Daoy (cell line): ENCODE measurements around the gene ADAM15. TPM values are rescaled to one million over a fixed set of nuclear protein-coding genes. Genes with fewer than 3 reads are reported as not detected.
A peak's percentile ranks its signal among the peaks of the same experiment; 100 is the strongest.

Experiments
- DNase-seq: peaks from one replicate; pipeline ENCODE4 v3.0.0-alpha.2; 2015; ENCODE audit warnings: low read depth
- total RNA-seq: library from RNA; depleted of rRNA; stranded (reverse); fragments of >200 nt; shearing (Covaris generic); gene quantifications from 2 replicates; pipeline ENCODE4 v1.2.3, GENCODE V29; 2014

ADAM15 gene
- total RNA-seq, 1 experiment from 2014 or later = 46.2 TPM

DNA sequence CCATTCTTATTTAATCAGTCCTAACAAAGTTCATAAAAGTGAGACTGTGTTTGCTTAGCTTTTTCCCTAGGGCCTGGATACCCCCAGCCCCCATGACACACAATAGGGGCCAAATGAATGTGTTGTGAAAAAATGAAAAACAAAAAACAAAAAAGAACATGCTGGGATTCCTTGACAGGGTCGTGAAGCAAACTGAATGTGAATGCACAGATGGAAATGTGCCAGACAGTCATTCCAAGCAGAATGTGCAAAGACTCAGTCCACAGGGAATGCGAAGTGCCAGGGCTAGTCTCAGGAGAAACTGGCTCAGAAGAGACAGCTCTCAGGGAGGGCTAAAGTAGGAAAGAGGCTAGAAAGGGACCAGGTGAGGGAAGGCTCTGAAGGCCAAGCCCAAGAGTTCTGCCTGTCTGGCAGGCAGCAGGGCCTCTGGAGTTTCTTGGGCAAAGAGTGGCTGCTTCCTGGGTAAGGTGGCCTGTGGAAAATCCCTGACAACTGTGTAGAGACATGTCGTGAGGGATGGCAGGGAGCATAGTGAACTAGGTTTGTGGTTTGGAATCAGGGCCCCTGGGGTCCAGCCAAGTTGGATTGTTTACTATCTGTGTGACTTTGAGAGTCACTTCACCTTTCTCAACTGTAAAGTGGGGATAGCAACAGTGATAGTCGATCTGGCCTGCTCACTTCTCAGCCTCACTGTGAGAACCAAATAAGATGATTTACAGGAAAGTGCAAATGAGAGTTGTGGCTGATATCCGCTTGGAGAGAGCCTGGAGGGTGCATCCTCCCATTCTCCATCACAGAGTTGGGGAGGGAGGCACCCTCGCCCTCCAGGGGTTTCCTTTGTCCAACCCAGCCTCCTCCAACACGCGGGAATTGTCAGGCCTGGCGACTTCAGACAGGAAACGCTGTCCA is 1.2 kb upstream of the ADAM15 start:
- peak; percentile 61 for DNase-seq

DNA sequence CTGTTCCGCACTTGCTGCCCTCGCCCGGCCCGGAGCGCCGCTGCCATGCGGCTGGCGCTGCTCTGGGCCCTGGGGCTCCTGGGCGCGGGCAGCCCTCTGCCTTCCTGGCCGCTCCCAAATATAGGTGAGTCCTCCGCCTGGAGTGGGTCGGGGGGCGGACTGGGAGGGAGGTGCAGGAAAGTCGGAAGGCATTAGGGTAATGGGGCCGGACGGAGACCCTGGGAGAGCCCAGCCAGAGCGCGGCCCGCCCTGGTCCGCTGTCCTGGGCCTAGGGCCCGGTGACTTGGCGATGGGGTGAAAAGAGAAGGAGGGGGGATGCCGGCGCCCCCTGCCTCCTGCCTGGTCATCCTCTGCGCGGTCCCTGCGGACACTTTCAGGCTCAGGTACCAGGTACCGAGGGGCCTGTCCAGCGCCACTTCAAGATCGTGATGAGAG is 243 bp downstream of the ADAM15 start:
- DNase-seq = no peak

DNA sequence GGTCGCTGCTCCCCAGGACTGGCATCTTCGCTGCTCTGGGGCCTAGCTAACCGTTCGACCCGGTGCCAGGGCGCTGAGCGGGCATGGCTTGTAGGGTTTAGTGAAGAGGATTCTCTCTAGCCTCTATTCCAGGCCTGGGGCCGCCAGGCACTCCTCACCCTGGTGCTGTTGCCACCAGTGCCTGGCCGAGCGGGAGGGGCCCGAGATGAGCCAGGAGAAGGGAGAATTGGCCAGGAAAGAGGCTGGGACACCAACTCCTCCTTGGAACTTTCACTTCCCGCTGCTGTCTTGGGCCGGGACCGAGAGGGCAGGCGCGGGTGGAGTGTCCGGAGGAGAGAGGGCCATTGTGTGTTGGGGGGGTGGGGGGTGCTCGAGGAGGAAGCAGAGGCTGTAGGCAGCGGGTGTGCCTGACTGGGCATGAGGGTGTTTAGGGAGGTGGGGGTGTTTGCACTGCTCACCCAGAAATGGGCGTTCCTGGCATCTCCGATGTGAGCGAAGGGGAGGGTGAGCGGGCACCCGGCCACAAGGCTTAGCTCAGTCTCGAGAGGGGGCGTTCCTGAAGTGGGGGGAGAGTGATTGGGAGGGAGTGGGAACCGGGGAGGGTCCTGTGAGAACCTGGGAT is 772 bp downstream of the ADAM15 start:
- peak; percentile 61 for DNase-seq

DNA sequence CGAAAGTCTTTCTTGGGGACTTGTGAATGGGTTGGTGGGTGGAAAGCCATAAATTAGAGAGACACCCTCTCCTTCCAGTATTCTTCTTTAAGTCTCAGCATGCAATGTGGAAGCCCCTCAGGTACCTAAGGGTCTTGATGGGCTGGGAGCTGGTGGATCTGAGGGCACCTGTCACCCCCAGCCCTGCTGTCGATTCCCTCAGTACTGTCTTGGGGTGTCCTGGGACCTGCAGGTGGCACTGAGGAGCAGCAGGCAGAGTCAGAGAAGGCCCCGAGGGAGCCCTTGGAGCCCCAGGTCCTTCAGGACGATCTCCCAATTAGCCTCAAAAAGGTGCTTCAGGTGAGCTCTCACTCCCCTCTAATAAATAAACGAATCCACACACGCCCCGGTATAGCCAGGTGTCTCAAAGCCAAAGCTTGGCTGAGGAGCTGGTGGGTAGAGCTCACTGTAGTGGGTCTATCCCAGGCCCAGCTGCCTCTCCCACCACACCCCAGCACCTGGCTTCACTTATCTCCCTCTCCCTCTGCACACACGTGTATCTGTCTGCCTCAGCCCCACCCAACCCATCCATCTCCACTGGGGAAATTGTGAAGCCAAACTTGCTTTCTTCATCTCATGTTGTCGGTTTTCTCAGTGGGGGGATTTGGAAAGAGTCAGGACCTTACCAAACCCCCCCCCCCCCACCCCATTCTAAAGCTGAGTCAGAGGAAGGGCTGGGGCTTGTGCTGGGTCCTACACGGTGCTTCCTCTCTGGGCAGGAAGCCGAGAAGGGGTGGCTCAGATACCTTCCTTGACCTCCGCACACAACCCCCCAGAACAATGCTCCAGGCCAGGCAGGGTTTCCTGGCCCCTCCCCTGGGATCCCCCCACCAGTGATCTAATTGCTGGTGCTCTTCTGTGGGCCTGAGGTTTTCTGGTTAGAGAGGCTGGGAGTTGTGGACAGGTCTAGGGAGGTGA is 1.6 kb downstream of the ADAM15 start:
- DNase-seq = peak; percentile 35

DNA sequence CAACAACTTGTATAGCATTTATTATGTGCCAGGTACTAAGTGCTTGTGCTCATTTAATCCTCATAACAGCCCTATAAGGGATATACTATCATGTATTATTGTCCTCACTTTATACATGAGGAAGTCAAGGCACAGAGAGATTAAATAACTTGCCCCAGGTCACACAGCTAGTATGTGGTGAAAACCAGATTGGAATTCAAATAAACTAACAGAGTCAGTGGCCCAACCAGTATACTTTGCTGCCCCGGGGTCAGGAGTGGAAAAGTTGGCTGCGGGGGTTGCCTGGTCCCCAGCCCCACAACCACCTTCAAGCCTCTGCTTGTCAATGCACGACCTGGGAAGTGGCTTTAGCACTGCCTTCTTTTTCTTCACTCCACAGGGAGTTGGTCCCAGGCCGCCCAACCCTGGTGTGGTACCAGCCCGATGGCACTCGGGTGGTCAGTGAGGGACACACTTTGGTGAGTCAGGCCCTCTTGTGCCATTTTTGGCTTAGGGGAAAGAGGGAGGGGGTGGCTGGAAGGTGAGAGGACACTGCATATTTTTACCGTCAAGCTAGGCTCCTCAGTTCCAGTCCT is 2.5 kb downstream of the ADAM15 start:
- DNase-seq = no peak

DNA sequence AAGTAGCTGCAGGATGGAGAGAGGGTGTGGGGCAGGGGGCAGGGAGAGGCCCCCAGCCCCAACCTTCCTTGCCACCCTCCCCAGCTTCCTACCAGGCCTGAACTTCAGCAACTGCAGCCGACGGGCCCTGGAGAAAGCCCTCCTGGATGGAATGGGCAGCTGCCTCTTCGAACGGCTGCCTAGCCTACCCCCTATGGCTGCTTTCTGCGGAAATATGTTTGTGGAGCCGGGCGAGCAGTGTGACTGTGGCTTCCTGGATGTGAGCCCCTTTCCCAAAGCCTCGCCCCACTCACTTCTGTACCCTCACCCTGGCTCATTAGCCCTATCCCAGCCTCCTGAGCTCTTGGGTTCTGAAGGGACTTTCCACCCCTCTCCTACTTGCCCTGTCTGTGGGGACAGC is 6.0 kb downstream of the ADAM15 start:
- DNase-seq = no peak

DNA sequence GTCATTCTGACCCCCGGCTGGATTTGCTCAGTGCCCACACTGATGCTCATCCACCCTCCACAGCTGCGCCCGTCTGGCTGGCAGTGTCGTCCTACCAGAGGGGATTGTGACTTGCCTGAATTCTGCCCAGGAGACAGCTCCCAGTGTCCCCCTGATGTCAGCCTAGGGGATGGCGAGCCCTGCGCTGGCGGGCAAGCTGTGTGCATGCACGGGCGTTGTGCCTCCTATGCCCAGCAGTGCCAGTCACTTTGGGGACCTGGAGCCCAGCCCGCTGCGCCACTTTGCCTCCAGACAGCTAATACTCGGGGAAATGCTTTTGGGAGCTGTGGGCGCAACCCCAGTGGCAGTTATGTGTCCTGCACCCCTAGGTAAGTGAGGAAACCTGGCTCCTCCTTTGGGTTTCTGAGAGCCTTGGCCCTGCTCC is 6.7 kb downstream of the ADAM15 start:
- no peak for DNase-seq

DNA sequence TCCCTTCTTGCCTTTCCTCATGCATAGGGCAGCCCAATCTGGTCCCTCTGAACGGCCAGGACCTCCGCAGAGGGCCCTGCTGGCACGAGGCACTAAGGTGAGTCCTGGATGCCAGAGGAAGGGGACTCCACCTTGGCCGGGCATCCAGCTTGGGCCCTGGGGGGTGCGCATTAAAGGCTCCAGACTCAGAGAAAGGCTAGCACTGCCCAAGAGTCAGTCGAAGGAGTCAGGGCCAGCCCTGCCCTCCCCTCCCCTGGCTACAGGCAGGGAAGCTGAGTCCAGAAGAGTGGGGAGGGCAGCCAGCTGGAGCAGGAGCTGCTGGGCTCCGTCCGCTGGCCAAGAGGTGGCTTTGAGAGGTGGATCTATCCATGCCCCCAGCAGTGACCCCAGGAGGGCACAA is 9.6 kb downstream of the ADAM15 start:
- no peak for DNase-seq

DNA sequence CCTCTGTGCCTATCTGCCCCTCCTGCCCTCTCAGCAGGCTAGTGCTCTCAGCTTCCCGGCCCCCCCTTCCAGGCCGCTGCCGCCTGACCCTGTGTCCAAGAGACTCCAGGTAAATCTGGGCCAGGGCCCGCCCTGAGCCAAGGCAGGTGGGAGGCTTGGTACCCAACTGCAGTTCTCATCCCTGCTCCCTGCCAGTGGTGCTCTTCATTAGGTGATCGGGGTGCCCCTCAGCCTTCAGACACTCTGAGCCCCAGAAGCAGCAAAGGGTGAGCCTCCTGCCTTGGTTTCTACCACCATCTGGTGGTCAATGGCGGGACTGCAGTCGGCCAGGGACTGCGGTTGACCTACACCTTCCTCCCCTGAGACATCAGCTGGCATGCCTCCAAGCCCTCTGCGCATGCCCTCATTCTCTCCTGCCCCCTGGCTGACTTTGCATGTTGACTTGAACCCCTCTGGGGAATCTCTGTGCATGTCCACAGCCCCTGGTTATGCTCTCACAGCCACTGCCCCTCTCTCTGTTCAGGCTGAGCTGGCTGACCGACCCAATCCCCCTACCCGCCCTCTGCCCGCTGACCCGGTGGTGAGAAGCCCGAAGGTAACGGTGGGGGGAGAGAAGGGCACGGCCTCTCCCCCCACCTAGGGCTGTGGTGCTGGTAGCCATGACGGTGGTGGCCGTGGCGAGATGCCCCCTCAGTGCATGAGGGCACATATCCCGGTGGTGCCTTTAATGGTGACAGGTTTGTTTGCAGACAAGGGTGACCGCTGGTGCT is 10.4 kb downstream of the ADAM15 start:
- peak; percentile 97 for DNase-seq

DNA sequence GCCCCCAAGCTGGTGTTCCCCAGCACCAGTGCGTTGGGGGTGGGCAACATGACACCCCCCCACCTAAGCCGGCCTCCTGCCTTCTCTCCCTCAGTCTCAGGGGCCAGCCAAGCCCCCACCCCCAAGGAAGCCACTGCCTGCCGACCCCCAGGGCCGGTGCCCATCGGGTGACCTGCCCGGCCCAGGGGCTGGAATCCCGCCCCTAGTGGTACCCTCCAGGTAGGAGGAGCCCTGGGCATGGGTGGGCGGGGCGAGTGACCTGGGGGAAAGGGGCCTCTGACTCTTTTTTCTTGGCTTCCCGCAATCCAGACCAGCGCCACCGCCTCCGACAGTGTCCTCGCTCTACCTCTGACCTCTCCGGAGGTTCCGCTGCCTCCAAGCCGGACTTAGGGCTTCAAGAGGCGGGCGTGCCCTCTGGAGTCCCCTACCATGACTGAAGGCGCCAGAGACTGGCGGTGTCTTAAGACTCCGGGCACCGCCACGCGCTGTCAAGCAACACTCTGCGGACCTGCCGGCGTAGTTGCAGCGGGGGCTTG is 11.1 kb downstream of the ADAM15 start:
- peak; percentile 53 for DNase-seq

DNA sequence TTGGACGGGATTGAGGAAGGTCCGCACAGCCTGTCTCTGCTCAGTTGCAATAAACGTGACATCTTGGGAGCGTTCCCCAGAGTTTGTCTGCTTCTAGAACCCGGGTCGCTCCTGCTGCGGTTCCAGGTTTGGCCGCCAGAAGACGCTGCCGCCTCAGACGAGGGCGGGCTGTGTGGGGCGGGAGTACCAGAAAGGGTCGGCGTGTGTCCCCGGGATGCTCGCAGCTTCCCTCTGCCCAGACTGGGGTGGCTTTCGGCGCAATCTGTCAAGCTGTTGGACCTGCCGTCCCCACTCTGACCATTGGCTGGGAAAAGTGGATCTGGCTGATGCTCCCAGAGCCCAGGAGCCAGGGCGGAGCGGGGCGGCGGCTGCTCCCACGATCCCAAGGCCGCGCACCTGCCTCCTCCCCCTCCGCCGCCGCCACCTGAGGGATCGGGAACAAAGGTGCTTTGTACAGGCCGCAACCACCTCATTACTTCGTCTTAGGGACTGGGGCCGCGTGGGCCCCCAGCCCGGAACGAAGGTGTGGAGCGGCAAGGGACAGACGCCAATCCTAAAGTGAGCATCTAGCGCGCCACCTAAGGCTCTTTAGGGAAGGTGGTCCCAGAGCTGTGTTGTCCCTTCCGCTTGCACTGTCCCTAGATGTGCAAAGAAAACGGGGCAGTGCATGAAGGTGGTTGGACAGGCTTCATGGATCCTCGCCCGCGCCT is 11.7 kb downstream of the ADAM15 start:
- DNase-seq = peak; percentile 85

DNA sequence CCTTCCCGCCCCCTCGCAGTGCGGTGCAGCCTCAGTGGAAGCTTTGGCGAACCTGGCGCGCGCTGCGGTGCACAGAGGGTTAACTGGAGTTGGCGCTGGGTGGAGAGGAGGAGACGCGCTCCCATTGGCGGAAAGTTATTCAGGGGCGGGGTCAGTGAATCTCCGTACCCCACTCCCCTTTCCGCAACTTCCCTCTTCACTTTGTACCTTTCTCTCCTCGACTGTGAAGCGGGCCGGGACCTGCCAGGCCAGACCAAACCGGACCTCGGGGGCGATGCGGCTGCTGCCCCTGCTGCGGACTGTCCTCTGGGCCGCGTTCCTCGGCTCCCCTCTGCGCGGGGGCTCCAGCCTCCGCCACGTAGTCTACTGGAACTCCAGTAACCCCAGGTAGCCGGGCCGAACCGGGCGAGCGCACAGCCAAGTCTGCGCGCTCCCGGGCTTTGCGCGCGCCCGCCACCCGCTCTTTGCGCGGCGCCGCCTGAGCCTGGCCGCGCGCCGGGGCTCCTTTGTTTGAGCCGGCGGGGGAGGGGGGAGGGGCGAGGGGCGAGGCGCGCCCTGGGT is 12.5 kb downstream of the ADAM15 start, which contains the start of gene EFNA4:
Gene EFNA4, plus strand, starts transcription at position 191 of the 561 bp plus-strand sequence. Its CDS starts 84 bp downstream, at position 275.
- DNase-seq = peak; percentile 92

DNA sequence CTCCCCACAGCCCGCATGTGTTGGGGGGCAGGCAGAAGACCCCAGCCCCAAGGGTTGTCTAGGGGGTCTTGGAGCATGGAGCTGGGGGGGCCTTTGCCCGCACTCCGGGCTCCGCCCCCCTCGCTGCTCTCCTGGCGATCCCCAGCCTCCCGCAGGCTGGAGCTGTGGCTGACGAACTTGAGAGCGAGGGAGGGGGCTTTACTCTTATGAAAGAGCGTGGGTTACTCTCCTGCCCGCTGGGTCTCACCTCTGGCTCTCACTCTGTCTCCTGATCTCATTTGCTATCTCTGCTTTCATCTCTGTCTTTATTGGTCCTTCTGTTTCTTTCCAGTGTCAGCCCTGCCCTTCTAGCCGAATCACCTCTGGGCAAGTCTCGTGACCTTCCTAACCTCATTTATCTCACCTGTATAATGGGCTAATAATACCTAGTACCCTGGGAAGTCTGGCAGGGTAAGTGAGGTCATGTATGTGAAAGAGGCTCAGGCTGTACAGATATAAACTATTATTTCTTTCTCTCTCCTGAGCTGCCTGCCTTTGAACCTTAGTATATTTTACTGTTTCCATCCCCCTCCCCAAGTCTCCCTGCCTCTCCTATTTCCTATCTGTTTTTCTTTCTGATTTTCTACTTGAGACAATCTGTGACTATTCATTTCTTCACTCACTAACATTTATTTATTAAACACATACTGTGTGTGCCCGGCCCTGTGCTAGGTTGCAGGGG is 13.2 kb downstream of the ADAM15 start:
- peak; percentile 51 for DNase-seq

DNA sequence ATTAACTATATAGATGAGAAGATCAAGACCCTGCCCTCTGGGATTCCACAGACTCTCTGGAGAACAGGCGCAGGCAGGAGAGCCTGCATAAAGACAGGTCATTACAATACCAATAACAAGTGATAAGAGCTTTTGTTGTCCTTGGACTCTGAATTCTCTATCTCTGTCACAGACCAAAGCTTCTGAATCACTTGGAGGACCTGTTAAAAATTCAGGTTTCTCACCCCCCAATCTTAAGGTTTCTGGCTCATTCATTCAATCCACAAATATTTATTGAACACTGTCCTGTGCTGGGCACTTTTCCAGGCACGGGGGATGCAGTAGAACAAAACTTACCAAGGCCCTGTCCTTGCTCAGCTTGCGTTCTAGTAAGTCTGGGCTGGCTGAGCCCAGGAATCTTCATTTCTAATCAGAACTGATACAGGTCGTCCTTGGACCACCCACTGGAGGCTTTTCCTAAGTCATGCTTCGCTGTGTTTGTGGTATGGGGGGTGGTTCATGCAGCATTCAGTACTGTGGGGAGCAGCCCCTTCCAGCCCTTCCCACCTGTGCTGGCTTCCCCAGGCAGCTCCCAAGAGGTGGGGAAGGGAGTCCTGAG is 13.8 kb downstream of the ADAM15 start:
- no peak for DNase-seq

DNA sequence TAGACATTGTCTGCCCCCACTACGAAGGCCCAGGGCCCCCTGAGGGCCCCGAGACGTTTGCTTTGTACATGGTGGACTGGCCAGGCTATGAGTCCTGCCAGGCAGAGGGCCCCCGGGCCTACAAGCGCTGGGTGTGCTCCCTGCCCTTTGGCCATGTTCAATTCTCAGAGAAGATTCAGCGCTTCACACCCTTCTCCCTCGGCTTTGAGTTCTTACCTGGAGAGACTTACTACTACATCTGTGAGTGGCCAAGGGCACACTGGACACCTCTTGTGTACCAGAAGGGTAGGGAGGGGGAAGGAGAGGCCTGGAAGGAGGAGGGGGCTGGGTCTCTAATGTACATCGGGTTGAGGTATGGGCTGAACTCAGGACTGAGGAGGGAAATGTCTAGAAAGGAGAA is 15.7 kb downstream of the ADAM15 start:
- DNase-seq = no peak

DNA sequence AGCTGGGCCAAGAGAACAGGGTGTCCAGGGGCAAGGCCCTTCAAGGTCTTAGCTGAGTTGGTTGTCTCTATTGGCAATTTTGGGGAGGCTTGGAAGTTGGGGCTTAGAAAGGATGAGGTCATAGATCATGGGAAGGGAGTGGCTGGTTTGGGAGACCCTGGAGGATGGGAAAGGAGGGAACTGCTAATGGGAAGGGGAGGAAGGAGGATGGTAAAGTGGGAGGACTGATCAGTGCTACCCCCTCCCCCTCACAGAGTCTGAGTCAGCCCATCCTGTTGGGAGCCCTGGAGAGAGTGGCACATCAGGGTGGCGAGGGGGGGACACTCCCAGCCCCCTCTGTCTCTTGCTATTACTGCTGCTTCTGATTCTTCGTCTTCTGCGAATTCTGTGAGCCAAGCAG is 17.5 kb downstream of the ADAM15 start:
- no peak for DNase-seq

DNA sequence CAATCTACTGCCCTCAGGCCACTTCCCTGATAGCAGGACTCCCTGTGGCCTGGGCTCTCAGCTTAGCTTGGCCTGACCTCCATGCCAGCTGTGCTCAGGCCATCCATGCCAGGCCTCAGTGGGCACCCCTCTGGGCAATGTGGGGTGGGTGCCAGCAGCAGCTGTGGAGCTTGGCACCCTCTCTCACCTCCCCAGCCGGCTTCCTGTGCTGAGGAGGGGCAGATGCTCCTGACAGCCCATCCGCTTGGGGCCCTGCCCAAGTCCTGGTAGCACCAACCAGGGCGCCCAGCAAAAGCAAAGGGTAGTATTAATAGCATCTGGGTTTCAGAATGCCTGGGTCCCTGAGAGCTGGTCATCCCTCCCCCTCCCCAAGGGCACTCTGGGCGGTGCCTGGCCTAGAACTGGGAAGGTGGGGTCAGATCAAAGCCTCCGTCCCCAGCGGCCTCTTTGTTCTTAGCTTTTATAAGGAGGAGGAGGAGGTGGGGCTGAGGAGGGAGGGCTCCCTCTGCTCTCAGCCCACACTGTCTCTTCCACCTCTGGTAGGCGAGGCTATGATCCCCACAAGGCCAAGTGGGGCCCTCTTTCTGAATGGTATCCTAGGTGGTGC is 18.5 kb downstream of the ADAM15 start:
- DNase-seq = no peak

DNA sequence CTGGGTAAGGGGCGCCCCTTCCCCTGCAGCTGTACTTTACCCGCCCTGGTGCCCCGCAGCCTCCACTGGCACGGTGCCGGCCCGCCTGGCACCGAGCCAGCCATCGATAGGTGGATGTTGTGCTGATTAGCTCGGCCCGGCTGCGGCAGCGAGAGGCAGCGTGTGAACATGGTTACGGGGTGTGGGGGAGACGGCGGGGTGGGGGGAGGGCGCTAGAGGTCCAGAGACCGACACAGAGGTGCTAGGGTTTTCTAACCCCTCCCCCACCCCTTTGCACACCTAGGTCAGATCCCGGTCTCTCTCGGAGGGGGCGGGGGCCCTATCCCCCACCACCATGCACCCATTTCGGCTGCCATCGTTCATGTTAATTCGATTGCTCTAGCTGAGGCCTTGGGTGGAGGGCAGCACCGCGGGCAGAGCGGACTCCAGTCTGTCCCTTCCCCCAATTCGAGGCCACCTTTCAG is 19.1 kb downstream of the ADAM15 start:
- DNase-seq = no peak
